ENCODE measurements around the gene EEF1AKMT3. TPM values are rescaled to one million over a fixed set of nuclear protein-coding genes. Genes with fewer than 3 reads are reported as not detected.

The EEF1AKMT3 gene
- total RNA-seq, 1 experiment from 2014 or later, result 9.3 TPM

DNA sequence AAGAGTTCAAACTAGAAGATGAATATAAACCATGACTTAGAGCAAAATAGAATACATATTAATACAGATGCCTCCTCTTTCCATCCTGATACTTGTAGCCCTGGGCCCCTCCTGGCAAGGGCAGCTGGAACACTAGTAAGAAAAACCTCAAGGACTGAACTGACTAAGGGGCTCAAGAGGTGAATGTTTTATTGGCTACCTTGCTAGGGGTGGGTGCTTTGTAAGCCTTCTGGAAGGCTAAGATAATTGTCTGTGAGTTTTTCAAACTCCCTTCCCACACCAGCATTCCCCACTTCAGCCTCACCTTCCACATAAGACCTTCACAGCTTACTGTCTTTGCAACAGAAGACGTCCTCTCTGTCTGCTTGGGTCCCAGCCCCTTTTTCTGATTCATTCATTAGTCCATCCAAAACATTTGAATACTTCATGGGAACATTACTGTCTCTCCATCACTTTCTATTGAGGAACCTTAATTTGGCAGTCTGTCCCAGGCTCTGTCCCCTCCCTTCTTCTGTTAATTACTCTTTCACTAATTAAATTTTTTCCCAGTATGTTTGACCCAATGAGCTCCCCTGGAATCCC lies 18.6 kb upstream of the EEF1AKMT3 start:
- no peaks in the 10 kb centered on the region for H3K9me3 ChIP-seq (ENCODE audit: low read length)
- peak overlapping the region; percentile 75; the same call in 1 of the 2 replicates for H3K4me3 ChIP-seq (ENCODE audit: low read length)
- CTCF ChIA-PET, result no interaction called here
- no peaks in the 10 kb centered on the region for H3K27me3 ChIP-seq (ENCODE audit: low read length)
- DNase-seq (no peak), ATAC-seq (no peak)
- no peaks in the 10 kb centered on the region for H4K20me1 ChIP-seq (ENCODE audit: low read length)
- POLR2A ChIA-PET (ENCODE audit: unreplicated experiment), result interaction anchor here (0.6 kb wide), 1 partner anchor 50 kb away, joined by 3 read pairs; no protein-coding TSS in a partner anchor
- no peak overlapping the region for H3K9ac ChIP-seq (ENCODE audit: low read length)
- peaks cover 19% of the 10 kb centered on the region for H3K36me3 ChIP-seq (ENCODE audit: low read depth, low read length)
- peak overlapping the region; percentile 90; the same call in 1 of the 2 replicates for H2AFZ ChIP-seq (ENCODE audit: low read length)
- BruUV-seq (replicated peaks), result no TSS peak
- H3K4me2 ChIP-seq (ENCODE audit: low read length), result peak overlapping the region; percentile 92
- no peak for TF ChIP-seq EZH2phosphoT487 (IDR thresholded peaks at IDR 0.05; ENCODE audit: borderline replicate concordance, low read length)
- TF ChIP-seq, protein P1, sequence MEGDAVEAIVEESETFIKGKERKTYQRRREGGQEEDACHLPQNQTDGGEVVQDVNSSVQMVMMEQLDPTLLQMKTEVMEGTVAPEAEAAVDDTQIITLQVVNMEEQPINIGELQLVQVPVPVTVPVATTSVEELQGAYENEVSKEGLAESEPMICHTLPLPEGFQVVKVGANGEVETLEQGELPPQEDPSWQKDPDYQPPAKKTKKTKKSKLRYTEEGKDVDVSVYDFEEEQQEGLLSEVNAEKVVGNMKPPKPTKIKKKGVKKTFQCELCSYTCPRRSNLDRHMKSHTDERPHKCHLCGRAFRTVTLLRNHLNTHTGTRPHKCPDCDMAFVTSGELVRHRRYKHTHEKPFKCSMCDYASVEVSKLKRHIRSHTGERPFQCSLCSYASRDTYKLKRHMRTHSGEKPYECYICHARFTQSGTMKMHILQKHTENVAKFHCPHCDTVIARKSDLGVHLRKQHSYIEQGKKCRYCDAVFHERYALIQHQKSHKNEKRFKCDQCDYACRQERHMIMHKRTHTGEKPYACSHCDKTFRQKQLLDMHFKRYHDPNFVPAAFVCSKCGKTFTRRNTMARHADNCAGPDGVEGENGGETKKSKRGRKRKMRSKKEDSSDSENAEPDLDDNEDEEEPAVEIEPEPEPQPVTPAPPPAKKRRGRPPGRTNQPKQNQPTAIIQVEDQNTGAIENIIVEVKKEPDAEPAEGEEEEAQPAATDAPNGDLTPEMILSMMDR (conservative IDR thresholded peaks at IDR 0.05; ENCODE audit: low read depth, low read length), result no peak
- no peak for TF ChIP-seq EZH2 (IDR thresholded peaks at IDR 0.05; ENCODE audit: low read length, unreplicated experiment)
- peaks cover 31% of the 10 kb centered on the region for H3K4me1 ChIP-seq (ENCODE audit: insufficient read depth, low read length)
- H3F3A ChIP-seq (ENCODE audit: low read length, unreplicated experiment), result no peaks in the 10 kb centered on the region
- peaks cover 34% of the 10 kb centered on the region for H3K79me2 ChIP-seq (ENCODE audit: low read length)
- no peak overlapping the region for H3K27ac ChIP-seq (ENCODE audit: low read length)
- no peaks in the 10 kb centered on the region for H3K9me2 ChIP-seq (replicated peaks; ENCODE audit: low read length)
- intact Hi-C loops (cut with micrococcal nuclease), result no loop called here

DNA sequence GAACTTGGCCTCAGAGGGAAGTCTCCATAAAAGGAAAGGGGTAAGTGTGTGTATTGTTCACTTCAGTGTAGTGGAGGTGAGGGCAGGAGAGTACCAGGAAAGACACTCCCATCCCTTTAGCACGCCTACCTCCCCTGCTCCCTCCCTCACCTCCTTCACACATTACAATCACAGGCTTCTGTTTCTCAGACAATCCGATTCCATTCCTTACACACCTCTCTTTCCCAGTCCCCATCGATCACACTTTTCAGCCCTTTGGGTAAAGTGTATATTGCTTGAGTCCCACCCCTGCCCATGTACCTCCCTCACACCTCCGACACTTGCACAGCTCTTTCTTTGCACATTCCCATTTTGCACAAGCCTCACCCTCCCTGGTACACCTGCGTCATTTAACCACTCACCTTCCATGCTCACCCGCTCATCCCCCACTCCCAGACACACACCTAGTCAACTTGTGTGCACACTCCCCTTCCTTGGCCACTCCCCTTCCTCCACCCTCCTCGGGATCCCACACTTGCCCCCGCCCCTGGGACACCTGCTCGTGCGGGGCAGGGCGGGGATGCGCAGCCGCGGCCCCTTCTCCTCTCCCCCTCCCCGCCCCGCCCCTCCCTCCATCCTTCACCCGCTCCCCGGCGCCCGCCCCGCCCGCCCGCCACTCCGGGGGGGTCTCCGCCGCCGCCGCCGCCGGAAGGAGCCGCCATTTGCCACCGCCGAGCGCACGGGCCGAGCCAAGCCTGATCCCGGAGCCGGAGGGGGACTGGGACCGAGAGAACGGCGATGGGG lies 17.8 kb upstream of the EEF1AKMT3 start, which contains the start of gene MARCHF9:
Gene MARCHF9 (plus strand): TSS at position 693 of the 783 bp plus-strand sequence. CDS start 426 bp downstream, outside the sequence.
- no peak for TF ChIP-seq EZH2phosphoT487 (IDR thresholded peaks at IDR 0.05; ENCODE audit: borderline replicate concordance, low read length)
- no peak for TF ChIP-seq EZH2 (IDR thresholded peaks at IDR 0.05; ENCODE audit: low read length, unreplicated experiment)
- TF ChIP-seq, protein P1 (conservative IDR thresholded peaks at IDR 0.05; ENCODE audit: low read depth, low read length), result no peak
- H3K9me2 ChIP-seq (replicated peaks; ENCODE audit: low read length), result no peaks in the 10 kb centered on the region
- CTCF ChIA-PET, result no interaction called here
- peaks cover 29% of the 10 kb centered on the region for H3K79me2 ChIP-seq (ENCODE audit: low read length)
- H3K4me3 ChIP-seq (ENCODE audit: low read length), result peak within 1 kb of the TSS; percentile 75
- peaks cover 31% of the 10 kb centered on the region for H3K4me1 ChIP-seq (ENCODE audit: insufficient read depth, low read length)
- BruUV-seq (replicated peaks), result no TSS peak
- peaks cover 11% of the 10 kb centered on the region; the same call in 1 of the 2 replicates for H3K36me3 ChIP-seq (ENCODE audit: low read depth, low read length)
- peak within 1 kb of the TSS; percentile 92 for H3K4me2 ChIP-seq (ENCODE audit: low read length)
- peak within 1 kb of the TSS; percentile 90 for H2AFZ ChIP-seq (ENCODE audit: low read length)
- ATAC-seq (peak; percentile 54), DNase-seq (peak; percentile 86)
- intact Hi-C loops (cut with micrococcal nuclease), result no loop called here
- H3K27ac ChIP-seq (ENCODE audit: low read length), result no peak within 1 kb of the TSS
- POLR2A ChIA-PET (ENCODE audit: unreplicated experiment), result interaction anchor here (0.5 to 0.6 kb wide), 2 partner anchors 31 to 49 kb away, joined by 3 read pairs; no protein-coding TSS in a partner anchor
- no peaks in the 10 kb centered on the region for H3F3A ChIP-seq (ENCODE audit: low read length, unreplicated experiment)
- H3K9ac ChIP-seq (ENCODE audit: low read length), result peak within 1 kb of the TSS; percentile 42
- no peaks in the 10 kb centered on the region for H4K20me1 ChIP-seq (ENCODE audit: low read length)
- H3K9me3 ChIP-seq (ENCODE audit: low read length), result no peaks in the 10 kb centered on the region
- no peaks in the 10 kb centered on the region for H3K27me3 ChIP-seq (ENCODE audit: low read length)
